HG02623 (cell line): ENCODE measurements around the gene SLC23A3.

Source experiments
- ATAC-seq: cut with Tn5 transposase; IDR thresholded peaks from one replicate; pipeline ENCODE4 v1.9.1; 2021; ENCODE audit warnings: moderate library complexity; ENCODE audit not compliant: unreplicated experiment

SLC23A3 gene

DNA sequence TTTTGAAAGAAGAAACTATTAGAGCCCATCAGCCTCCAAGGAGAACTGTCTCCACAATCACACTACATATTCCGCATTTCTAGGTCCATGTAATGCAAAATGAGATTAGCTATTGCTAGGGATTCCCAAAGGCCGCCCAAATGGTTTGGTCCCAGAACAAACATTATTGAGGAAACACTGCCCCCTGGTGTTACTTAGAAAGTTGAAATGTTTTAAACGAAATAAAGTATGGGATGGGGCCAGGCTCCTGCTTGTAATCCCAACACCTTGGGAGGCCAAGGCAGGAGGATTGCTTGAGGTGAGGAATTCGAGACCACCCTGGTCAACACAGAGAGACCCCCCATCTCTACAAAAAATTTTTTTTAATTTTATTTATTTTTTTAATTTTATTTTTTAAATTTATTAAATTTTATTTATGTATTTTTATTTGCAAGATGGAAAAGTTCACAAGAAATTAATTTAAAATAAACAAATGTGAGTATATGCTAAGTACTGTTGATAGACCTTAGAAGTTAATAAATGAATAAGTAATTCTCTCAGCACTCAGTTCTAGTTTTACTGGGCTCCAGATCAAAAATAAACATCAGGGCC is 14.7 kb downstream of the SLC23A3 start:
- ATAC-seq = no peak

DNA sequence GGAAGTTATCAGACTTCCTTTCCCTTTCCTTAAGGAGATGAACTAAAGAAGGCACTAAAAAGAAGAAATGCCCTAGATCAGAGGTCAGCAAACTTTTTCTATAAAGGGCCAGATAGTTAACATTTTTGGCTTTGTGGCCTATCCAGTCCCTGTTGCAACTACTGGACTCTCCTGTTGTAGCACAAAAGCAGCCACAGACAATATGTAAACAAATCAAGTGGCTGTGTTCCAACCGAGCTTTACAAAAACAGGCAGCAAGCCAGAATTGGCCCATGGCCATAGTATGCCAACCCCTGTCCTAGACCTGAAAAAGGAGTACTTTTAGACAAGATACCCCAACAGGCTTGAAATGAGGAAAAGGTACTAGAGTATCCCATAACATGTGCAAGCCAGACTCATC is 20.2 kb downstream of the SLC23A3 start:
- no peak for ATAC-seq

GRCh38 chr2:219142329-219142728 is 27.5 kb downstream of the SLC23A3 start:
- no peak for ATAC-seq

GRCh38 chr2:219140722-219141121 is 29.1 kb downstream of the SLC23A3 start:
- no peak for ATAC-seq

GRCh38 chr2:219133976-219134375 is 35.9 kb downstream of the SLC23A3 start:
- ATAC-seq = no peak

GRCh38 chr2:219131744-219132143 is 38.1 kb downstream of the SLC23A3 start:
- ATAC-seq = no peak

GRCh38 chr2:219131327-219131726 is 38.5 kb downstream of the SLC23A3 start:
- no peak for ATAC-seq

DNA sequence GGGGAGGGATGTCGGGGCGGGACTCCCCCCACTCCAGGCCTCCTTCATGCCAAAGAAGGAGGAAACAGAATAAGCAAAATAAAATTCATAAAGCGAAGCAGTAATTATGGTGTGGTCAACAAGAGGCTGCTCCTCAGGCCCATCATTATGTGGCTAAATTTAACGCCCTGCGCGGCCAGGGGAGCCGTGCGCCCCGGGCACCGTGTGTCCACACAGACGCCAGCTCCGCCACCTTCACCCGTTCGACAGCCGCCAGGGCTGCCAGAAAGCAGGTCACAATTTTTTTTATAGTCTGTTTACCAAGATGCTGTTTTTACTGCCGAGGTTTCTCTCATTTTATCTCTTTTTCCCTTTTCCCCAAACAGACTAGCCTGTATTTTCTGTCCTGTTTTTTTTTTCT is 40.2 kb downstream of the SLC23A3 start:
- no peak for ATAC-seq

- ATAC-seq = no peak
Observed at GRCh38 chr2:219128396-219128795, 41.4 kb downstream of the SLC23A3 start.

DNA sequence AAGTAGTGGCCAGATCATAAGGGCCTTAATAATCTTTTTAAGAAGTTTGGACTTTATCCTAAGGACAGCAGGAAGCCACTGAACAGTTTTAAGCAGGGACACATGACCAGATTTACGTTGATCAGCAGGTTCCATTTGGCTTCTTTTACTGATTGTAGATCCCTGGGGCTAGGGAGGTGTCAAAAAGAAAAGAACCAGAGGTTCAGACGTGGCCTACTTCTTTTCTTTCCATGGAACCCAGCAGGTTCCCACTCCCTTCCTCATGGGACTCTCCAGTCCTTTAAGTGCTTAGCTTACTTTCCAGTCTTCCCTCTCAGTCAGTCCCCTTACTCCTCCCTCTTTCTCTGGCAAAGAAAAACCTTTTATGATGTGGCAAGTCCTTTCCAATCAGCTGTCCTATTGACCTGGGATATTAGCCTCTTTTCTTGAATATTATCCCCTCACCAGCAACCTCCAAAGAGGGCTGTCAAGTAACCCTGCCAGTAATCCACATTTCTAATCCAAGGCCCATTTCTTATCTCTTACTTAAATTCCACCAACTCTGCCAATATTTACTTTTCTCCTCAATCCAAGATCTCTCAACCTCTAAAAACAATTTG is 42.7 kb downstream of the SLC23A3 start:
- ATAC-seq = no peak

- no peak for ATAC-seq
Observed at GRCh38 chr2:219126555-219126954, 43.3 kb downstream of the SLC23A3 start.

GRCh38 chr2:219125886-219126270 is 44.0 kb downstream of the SLC23A3 start:
- ATAC-seq = no peak

DNA sequence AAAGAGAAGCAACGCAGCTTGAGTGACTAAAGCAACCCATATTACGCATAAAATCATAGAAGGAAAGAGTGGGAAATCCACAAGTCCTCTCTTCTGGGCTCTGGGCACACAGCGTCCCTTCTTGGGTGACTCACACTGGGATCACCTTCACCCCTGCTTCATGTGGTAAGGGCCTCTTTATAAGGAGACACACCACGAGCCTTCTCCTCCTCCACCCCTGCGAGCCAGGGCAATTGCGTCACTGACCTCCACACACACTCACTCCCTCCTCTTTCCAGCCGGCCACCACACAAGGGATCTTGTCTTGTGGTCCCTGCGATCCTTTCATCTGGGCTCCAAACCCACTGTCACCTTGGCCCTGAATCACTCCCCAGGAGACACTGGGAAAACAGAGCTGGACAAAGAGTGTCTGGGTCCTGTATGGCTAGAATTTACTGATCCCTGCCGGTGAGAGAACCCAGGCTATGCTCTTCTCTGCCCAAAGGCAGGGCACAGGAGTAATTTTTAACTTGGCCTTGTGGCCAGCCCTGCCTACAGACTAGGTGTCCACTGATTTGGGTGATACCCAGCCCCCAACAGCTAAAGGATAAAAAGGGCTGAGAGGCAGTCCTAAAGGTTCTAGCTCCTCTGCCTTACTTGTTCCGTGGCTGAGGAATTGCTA is 44.5 kb downstream of the SLC23A3 start:
- ATAC-seq = no peak

DNA sequence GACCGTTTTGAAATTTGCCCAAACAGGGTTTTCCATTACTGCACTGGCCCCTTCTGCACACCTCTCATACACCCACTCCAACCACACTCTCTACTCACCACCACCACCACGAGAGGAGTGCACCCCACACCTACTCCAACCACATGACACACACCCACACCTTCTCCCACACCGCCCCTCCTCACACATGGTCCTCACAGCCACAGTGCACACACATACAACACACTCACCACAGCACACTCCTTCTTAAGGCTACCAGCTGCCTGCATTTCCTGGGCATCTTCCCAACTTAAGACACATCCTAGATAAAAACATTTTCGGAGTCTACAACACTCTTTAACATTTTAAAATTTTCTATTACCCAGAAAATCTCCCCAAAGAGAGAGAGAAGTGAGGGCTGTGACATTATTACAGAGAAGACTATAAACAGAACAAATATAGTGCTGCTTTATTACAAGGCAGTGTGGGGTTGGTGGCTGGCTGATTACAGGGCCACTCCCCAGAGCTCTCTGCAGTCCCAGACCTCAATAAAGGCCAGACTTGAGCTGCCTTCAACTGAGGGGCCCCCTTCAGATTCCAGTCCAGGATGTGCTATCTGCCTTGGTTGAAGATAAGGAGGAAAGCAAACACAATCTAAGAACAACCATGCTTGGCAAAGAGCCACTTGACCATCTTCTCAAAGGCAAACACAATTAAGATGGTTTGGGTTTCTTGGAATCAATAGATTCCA is 45.3 kb downstream of the SLC23A3 start:
- no peak for ATAC-seq

DNA sequence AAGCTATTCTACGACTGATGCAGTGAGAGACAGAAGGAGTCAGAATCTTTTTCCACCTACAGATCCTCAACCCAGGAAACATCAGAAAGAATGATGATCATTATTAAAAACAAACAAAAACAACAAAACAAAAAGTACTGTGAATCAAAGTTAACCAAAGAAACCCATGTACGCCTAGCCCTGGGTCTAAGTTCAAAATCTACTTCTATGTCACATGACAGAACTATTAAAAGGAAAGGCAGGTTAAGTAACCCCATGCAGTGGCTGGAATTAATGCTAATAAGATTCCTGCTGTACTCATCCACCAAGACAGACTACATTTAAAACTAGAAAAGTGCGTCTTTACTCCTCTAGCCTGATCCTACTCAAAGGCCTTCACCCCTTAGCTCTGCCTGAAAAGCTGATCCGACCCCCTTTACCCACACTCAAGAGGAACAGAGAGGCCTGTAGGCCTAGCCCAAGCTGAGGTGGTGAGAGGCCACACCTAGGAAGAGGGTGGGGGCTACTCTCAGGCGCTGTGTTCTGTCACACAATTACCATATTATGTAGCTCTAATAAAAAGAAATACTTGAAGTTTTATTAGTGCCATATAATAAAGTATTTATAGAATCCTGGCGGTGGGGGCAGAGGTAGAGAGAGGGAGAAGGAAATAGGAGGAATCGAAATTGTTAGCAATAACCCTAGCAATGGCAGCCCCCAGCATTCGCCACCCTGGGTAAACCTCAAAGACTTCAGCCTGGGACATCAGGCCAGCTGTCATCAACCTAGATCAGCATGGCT is 46.3 kb downstream of the SLC23A3 start:
- ATAC-seq = no peak

DNA sequence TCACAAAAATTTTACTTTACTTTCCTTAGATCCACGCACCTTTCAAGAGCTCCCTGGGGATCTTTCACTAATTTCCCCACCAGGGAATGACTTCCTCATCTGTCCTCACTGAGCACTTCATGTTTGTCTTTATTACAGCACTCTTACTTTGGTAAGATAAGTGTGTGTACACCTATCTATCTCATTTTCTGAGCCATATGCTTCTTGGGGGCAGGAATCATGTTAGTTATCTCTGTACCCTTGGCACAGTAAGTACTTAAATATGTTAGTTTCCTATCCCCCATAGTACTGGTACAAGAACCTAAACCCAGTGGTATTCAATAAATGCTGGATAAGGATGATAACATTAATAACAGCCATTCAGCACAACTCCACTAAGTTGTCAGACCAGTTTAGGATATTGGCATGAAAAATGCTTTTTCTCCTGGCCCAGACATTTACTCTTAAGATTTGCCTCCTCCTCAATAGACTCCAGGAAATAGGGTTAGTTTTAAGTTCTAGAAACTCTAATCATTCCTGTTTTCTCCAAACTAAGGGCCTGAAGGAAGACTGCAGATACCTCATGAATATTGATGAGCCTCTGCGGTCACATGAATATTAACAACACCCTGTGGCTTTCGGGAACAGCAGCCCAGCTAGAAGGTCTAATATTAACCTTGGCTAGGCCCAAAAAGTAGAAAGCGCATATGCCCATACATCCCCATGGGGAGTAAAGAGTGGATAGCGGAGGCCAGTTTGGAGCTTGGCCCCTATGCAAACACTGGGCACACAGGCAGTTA is 47.4 kb downstream of the SLC23A3 start:
- ATAC-seq = no peak

DNA sequence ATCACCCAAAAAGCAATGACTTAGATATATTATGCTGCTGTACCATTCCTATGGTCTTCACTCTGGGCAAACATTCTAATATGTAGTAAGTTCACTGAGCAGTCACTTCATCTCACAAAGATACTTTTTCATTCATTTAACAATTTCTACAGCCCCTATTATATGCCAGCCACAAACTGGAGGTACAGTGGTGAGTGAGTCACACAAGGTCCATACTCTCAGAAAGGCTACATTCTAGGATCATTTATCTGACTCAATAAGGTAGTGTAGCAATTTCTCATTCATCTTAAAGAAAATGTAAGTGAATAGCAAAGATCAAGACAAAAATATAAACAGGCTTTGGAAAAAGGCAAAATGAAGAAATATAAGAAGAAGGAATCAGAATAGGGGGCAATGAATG is 49.7 kb downstream of the SLC23A3 start:
- ATAC-seq = no peak

GRCh38 chr2:219119422-219120043 is 50.3 kb downstream of the SLC23A3 start:
- no peak for ATAC-seq

GRCh38 chr2:219118504-219118903 is 51.3 kb downstream of the SLC23A3 start:
- ATAC-seq = no peak
